GM12891 (cell line): ENCODE results near the gene ANKRD55.

Experiments used
- PAX5 ChIP-seq: IDR thresholded peaks from 2 replicates; pipeline ENCODE4 v1.6.1; 2011; ENCODE audit warnings: low read length, moderate library complexity, mild to moderate bottlenecking; ENCODE audit not compliant: insufficient read depth, severe bottlenecking
- POLR2AphosphoS5 ChIP-seq: IDR thresholded peaks from 2 replicates; pipeline ENCODE4 v1.6.1; 2011; ENCODE audit warnings: low read depth, low read length, control low read depth
- POU2F2 ChIP-seq: IDR thresholded peaks from 2 replicates; pipeline ENCODE4 v1.6.1; 2011; ENCODE audit warnings: low read depth, mild to moderate bottlenecking, control low read depth, low read length, moderate library complexity
- TAF1 ChIP-seq: IDR thresholded peaks from 2 replicates; pipeline ENCODE4 v1.6.1; 2011; ENCODE audit warnings: low read depth, low read length, control low read depth

DNA sequence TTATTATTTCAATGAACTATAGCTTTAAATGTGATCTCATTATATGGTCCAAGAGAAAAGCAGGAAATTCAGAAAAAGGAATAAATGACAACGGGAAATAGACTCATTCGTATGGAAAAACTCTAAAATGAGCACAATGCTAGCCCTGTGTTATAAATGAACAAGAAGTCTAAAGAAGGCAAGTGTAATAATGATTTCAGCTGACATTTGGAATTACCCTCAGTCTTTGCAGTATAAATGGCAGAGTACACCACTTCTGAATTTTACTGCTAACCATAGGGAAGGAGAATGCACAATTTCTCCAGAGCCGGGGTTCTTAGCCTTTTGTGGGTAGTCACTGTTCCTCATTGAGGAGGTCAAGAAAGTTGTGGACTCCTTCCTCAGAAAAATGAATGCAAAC lies 93.1 kb downstream of the ANKRD55 start:
- TF ChIP-seq PAX5, result no peak
- no peak for TF ChIP-seq POLR2AphosphoS5
- no peak for TF ChIP-seq TAF1
- no peak for TF ChIP-seq POU2F2
